DOHH2 (cell line): ENCODE data around the gene IER5L.
"Not testable (repeated sequence)": the region's sequence is repeated elsewhere in the genome, so short reads cannot be mapped to it uniquely, and the experiment has no call there.

ENCODE experiments used
- H3F3A ChIP-seq: fragments of 200-600 bp; sonication (generic), shearing (Covaris generic); 2 replicates; pipeline ENCODE4 v1.6.0; 2016; ENCODE audit warnings: antibody characterized with exemption, mild to moderate bottlenecking; ENCODE audit not compliant: control insufficient read depth, insufficient read depth
- H3K27ac ChIP-seq: fragments of 200-600 bp; sonication (generic); 2 replicates; pipeline ENCODE4 v1.5.1; 2014; ENCODE audit warnings: low read depth, mild to moderate bottlenecking, low read length, moderate library complexity
- H3K27me3 ChIP-seq: fragments of 200-600 bp; sonication (generic); 2 replicates; pipeline ENCODE4 v1.6.1; 2014; ENCODE audit warnings: mild to moderate bottlenecking, low read length, mixed read lengths; ENCODE audit not compliant: control insufficient read depth
- H3K36me3 ChIP-seq: fragments of 200-600 bp; sonication (generic); 2 replicates; pipeline ENCODE4 v1.6.1; 2014; ENCODE audit warnings: mild to moderate bottlenecking, low read length, moderate library complexity, mixed read lengths; ENCODE audit not compliant: control insufficient read depth
- H3K4me1 ChIP-seq: fragments of 200-600 bp; sonication (generic); 2 replicates; pipeline ENCODE4 v1.6.1; 2014; ENCODE audit warnings: mild to moderate bottlenecking, low read length, mixed read lengths; ENCODE audit not compliant: control insufficient read depth
- H3K4me2 ChIP-seq: fragments of 200-600 bp; sonication (generic); 2 replicates; pipeline ENCODE4 v1.6.0; 2014; ENCODE audit warnings: mild to moderate bottlenecking, low read length, moderate library complexity
- H3K4me3 ChIP-seq: fragments of 200-600 bp; sonication (generic); 2 replicates; pipeline ENCODE4 v1.5.1; 2014; ENCODE audit warnings: mild to moderate bottlenecking, low read length, mixed read lengths
- H3K79me2 ChIP-seq: fragments of 200-600 bp; sonication (generic); 2 replicates; pipeline ENCODE4 v1.6.1; 2014; ENCODE audit warnings: mild to moderate bottlenecking, low read length, mixed read lengths; ENCODE audit not compliant: control insufficient read depth
- H3K9me2 ChIP-seq: fragments of 200-600 bp; sonication (generic); replicated peaks from 2 replicates; pipeline ENCODE4 v1.6.1; 2014; ENCODE audit warnings: mild to moderate bottlenecking, low read length, mixed read lengths; ENCODE audit not compliant: control insufficient read depth
- H3K9me3 ChIP-seq: fragments of 200-600 bp; sonication (generic); 2 replicates; pipeline ENCODE4 v1.6.1; 2014; ENCODE audit warnings: antibody characterized with exemption, low read length, mixed read lengths; ENCODE audit not compliant: control insufficient read depth, insufficient read depth
- H4K20me1 ChIP-seq: fragments of 200-600 bp; sonication (generic); 2 replicates; pipeline ENCODE4 v1.6.0; 2014; ENCODE audit warnings: low read depth, mild to moderate bottlenecking, antibody characterized with exemption, low read length, moderate library complexity; ENCODE audit not compliant: control insufficient read depth, insufficient read depth
- CTCF ChIP-seq: fragments of 200-600 bp; sonication (generic); IDR thresholded peaks from one replicate; pipeline ENCODE4 v1.5.1; 2014; ENCODE audit warnings: antibody characterized with exemption, mild to moderate bottlenecking, low read depth, low read length; ENCODE audit not compliant: poor library complexity, severe bottlenecking
- EZH2phosphoT487 ChIP-seq: fragments of 200-600 bp; sonication (generic); IDR thresholded peaks from 2 replicates; pipeline ENCODE4 v1.6.1; 2017; ENCODE audit warnings: borderline replicate concordance, mild to moderate bottlenecking, antibody characterized with exemption, low read length, moderate library complexity, mixed read lengths

Gene IER5L

GRCh38 chr9:129164246-129164930 is 13.7 kb downstream of the IER5L start:
- Histone ChIP-seq H3F3A (no peaks in the 10 kb centered on the region), H3K9me2 (no peaks in the 10 kb centered on the region), H3K27me3 (no peaks in the 10 kb centered on the region), H3K4me3 (no peak overlapping the region), H3K4me1 (peaks cover 4% of the 10 kb centered on the region), H3K27ac (no peak overlapping the region), H3K79me2 (no peaks in the 10 kb centered on the region), H3K36me3 (no peaks in the 10 kb centered on the region), H4K20me1 (no peaks in the 10 kb centered on the region), H3K4me2 (no peak overlapping the region), H3K9me3 (no peaks in the 10 kb centered on the region)
- TF ChIP-seq CTCF: no peak
- no peak for TF ChIP-seq EZH2phosphoT487

GRCh38 chr9:129163753-129164152 is 14.3 kb downstream of the IER5L start:
- no peak for TF ChIP-seq CTCF
- Histone ChIP-seq H3K79me2 (no peaks in the 10 kb centered on the region), H3K4me1 (peaks cover 4% of the 10 kb centered on the region), H4K20me1 (no peaks in the 10 kb centered on the region), H3K27ac (no peak overlapping the region), H3K36me3 (no peaks in the 10 kb centered on the region), H3K4me3 (no peak overlapping the region), H3K9me2 (no peaks in the 10 kb centered on the region), H3F3A (no peaks in the 10 kb centered on the region), H3K4me2 (no peak overlapping the region), H3K27me3 (no peaks in the 10 kb centered on the region), H3K9me3 (no peaks in the 10 kb centered on the region)

GRCh38 chr9:129163198-129163670 is 14.8 kb downstream of the IER5L start:
- H3K27ac ChIP-seq, H3F3A ChIP-seq, H3K9me2 ChIP-seq, H3K27me3 ChIP-seq, H3K4me1 ChIP-seq, H3K9me3 ChIP-seq, H3K4me2 ChIP-seq, H3K79me2 ChIP-seq, H4K20me1 ChIP-seq, H3K4me3 ChIP-seq, H3K36me3 ChIP-seq: not testable (repeated sequence)

GRCh38 chr9:129162497-129163197 is 15.4 kb downstream of the IER5L start:
- Histone ChIP-seq H3K27ac (no peak overlapping the region), H3K79me2 (no peaks in the 10 kb centered on the region)

More at GRCh38 chr9:129162497-129163197, 15.4 kb downstream of the IER5L start:
- no peaks in the 10 kb centered on the region for H3K9me3 ChIP-seq
- H3F3A ChIP-seq: no peaks in the 10 kb centered on the region
- TF ChIP-seq CTCF: no peak
- TF ChIP-seq EZH2phosphoT487: no peak
- H4K20me1 ChIP-seq: no peaks in the 10 kb centered on the region
- no peaks in the 10 kb centered on the region for H3K27me3 ChIP-seq
- H3K4me2 ChIP-seq: no peak overlapping the region
- peaks cover 4% of the 10 kb centered on the region for H3K4me1 ChIP-seq
- no peak overlapping the region for H3K4me3 ChIP-seq
- no peaks in the 10 kb centered on the region for H3K36me3 ChIP-seq
- H3K9me2 ChIP-seq: no peaks in the 10 kb centered on the region
